ENCODE measurements around the gene COQ10A. TPM values are rescaled to one million over a fixed set of nuclear protein-coding genes. Genes with fewer than 3 reads are reported as not detected.

The COQ10A gene
- total and polyA plus RNA-seq, 2 of the 8 experiments (the other 6 are each of a cell fraction or from before 2014, with no cell fraction given) = 21.8 to 42.9 TPM

DNA sequence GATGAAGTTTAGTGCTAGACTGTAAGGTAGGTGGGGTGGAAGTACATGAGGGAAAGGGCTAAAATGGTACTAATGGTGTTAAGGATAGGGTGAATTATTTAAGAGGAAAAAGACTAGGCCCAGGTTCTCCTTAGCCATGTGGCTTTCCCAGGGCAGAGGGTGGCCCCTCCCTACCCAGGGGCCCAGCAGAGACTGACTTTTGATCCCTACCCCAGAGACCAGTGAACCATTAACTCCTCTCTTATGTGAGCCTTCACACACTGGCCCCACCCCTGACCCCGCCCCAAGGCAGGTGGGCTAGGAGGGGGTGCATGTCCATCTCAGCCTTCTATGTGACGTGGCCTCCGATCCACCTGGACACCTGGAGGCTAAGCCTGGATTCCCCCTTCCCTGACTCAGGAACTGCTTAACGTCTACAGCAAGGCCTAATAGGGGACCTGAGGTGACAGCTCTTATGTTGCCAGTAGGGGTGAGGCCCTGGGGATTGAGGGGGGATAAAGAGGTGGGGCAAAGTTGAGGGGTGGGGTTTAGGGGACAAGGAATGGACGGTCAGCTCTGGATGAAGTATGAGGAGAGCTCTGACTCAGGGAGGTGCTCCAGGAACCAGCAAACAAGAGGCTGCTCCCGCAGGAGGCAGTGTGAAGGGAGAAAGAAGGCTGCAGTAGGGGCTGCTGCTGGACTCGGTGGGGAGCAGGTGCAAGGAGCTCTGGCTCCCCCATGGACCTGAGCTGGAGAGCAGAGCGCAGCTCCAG, 36.1 kb upstream of the COQ10A start:
- no peaks in the 10 kb centered on the region for H4K20me1 ChIP-seq (replicated peaks in 1 of 2; ENCODE audit: control insufficient read depth in 1 of 2, insufficient read depth in 2 of 2, low read length in 2 of 2)
- TF ChIP-seq GTF2F1 (IDR thresholded peaks at IDR 0.05; ENCODE audit: borderline replicate concordance, low read depth, low read length) = no peak
- TF ChIP-seq NANOG (IDR thresholded peaks at IDR 0.05; ENCODE audit: insufficient read depth, low read depth, low read length, poor library complexity, severe bottlenecking) = no peak
- TF ChIP-seq HDAC6 (IDR thresholded peaks at IDR 0.05; ENCODE audit: low read depth, low read length) = no peak
- TF ChIP-seq SP2 (IDR thresholded peaks at IDR 0.05; ENCODE audit: low read length) = no peak
- TF ChIP-seq RBBP5 (IDR thresholded peaks at IDR 0.05; ENCODE audit: borderline replicate concordance, low read depth, low read length) = no peak
- no peak for TF ChIP-seq EP300 (IDR thresholded peaks at IDR 0.05; ENCODE audit: borderline replicate concordance in 1 of 2, low read depth in 2 of 2, low read length in 2 of 2)
- no peak for TF ChIP-seq TAF7 (optimal IDR thresholded peaks at IDR 0.05; ENCODE audit: borderline replicate concordance, low read depth, low read length)
- no peak for TF ChIP-seq SIN3A (conservative IDR thresholded peaks at IDR 0.05 in 1 of 2, IDR thresholded peaks at IDR 0.05 in 1 of 2; ENCODE audit: low read depth in 1 of 2, low read length in 2 of 2)

More for the DNA sequence above, 36.1 kb upstream of the COQ10A start:
- Histone ChIP-seq H2BK120ac (replicated peaks; ENCODE audit: low read depth, low read length) (no peak overlapping the region), H4K5ac (ENCODE audit: insufficient read length, low read depth, low read length) (no peak overlapping the region), H3K79me2 (ENCODE audit: control insufficient read depth in 1 of 2, insufficient read depth in 2 of 2, low read length in 2 of 2) (no peaks in the 10 kb centered on the region), H3K36me3 (ENCODE audit: control insufficient read depth in 2 of 4, insufficient read depth in 4 of 4, low read length in 3 of 4) (peaks cover 0 to 4% (median 1%) of the 10 kb centered on the region in 4 experiments; a peak in 1 of 8 replicates), H3K27ac (ENCODE audit: low read depth, low read length) (no peak overlapping the region), H3K4me2 (ENCODE audit: insufficient read depth in 1 of 2, low read depth in 2 of 2, low read length in 2 of 2) (no peak overlapping the region), H3K4me1 (replicated peaks in 1 of 4; ENCODE audit: control insufficient read depth in 3 of 4, insufficient read depth in 4 of 4, low read length in 3 of 4) (peaks cover 0 to 6% (median 0%) of the 10 kb centered on the region in 4 experiments; a peak in 3 of 7 replicates), H2BK15ac (ENCODE audit: low read length) (no peak overlapping the region), H3K4me3 (ENCODE audit: extremely low read depth in 1 of 4, insufficient read depth in 2 of 4, low read depth in 3 of 4, low read length in 4 of 4) (no peak overlapping the region), H3K9me3 (ENCODE audit: insufficient read depth in 2 of 2, low read depth in 1 of 2, low read length in 1 of 2) (no peaks in the 10 kb centered on the region), H2BK20ac (ENCODE audit: low read length) (no peak overlapping the region), H3K4ac (replicated peaks; ENCODE audit: insufficient read length, low read depth, low read length) (no peak overlapping the region), H3K27me3 (replicated peaks in 1 of 4; ENCODE audit: control insufficient read depth in 3 of 4, extremely low read depth in 1 of 4, insufficient read depth in 3 of 4, low read length in 3 of 4) (no peaks in the 10 kb centered on the region), H2BK5ac (ENCODE audit: low read depth, low read length) (no peak overlapping the region), H3K56ac (replicated peaks; ENCODE audit: insufficient read length, low read depth, low read length) (no peak overlapping the region), H2AK5ac (ENCODE audit: low read depth, low read length) (0 out of 2 replicates have a peak overlapping the region, but pooled peaks have one; percentile 24), H3K79me1 (ENCODE audit: low read depth, low read length) (peaks cover 2% of the 10 kb centered on the region; the same call in 1 of the 2 replicates), H3K14ac (ENCODE audit: insufficient read length) (no peak overlapping the region), H3K23me2 (ENCODE audit: low read depth, low read length) (no peaks in the 10 kb centered on the region), H4K91ac (replicated peaks; ENCODE audit: insufficient read length, low read length) (no peak overlapping the region), H2BK12ac (ENCODE audit: low read depth, low read length) (no peak overlapping the region), H3K23ac (ENCODE audit: insufficient read length) (no peak overlapping the region), H3K18ac (ENCODE audit: extremely low read depth, low read length) (no peak overlapping the region), H3K9ac (replicated peaks in 1 of 4; ENCODE audit: extremely low read depth in 1 of 4, low read depth in 3 of 4, low read length in 3 of 4) (no peak overlapping the region), H4K8ac (ENCODE audit: extremely low read depth, insufficient read depth, low read length) (peak overlapping the region; percentile 76; the same call in 1 of the 2 replicates), H2AFZ (ENCODE audit: low read length) (no peak overlapping the region)
- 79% methylated on average over 8 of the region's 8 CpGs; no CpG with 5 or more reads in 1 of the 2 experiments for WGBS, 2 experiments (ENCODE audit: extremely low coverage in 1 of 2, insufficient coverage in 1 of 2, insufficient read length in 1 of 2, insufficient replicate concordance in 2 of 2, low coverage in 1 of 2, low lambda C conversion rate in 2 of 2, missing lambda C conversion rate in 1 of 2)
- no peak for DNase-seq (ENCODE audit: low read depth in 1 of 2, low spot score in 2 of 2)
- CTCF ChIA-PET (ENCODE audit: partially characterized antibody) = interaction anchor here (0.9 to 10.5 kb wide), 12 partner anchors 8 to 230 kb away, joined by 3 to 72 read pairs (median 4); partner anchors contain the start of genes ANKRD52, COQ10A, RNF41 and SMARCC2
- POLR2A ChIA-PET (ENCODE audit: partially characterized antibody) = interaction anchor here (0.6 to 8.6 kb wide), 14 partner anchors 9 to 182 kb away, joined by 3 to 65 read pairs (median 4); partner anchors contain the start of genes ANKRD52, CS, MYL6 and RNF41
- no peak for FAIRE-seq
